Measurements from ENCODE around the gene TMEM163. TPM values are rescaled to one million over a fixed set of nuclear protein-coding genes. Genes with fewer than 3 reads are reported as not detected.

The TMEM163 gene
- total RNA-seq, 1 donor from 2014 or later, result 1.0 TPM

- no peak for DNase-seq (ENCODE audit: low read depth, low spot score)
- Mint-ChIP-seq H3K36me3 (ENCODE audit: low read depth) (no peaks in the 10 kb centered on the region), H3K27ac (ENCODE audit: unreplicated experiment) (no peak overlapping the region), H3K4me3 (no peak overlapping the region), H3K9me3 (no peaks in the 10 kb centered on the region), H3K4me1 (no peaks in the 10 kb centered on the region), H3K27me3 (ENCODE audit: low read depth) (peaks cover 3% of the 10 kb centered on the region)
- no peak for TF ChIP-seq CTCF (conservative IDR thresholded peaks at IDR 0.05)
These were observed 21.1 kb upstream of the TMEM163 start for GRCh38 chr2:134739879-134740301.

GRCh38 chr2:134739236-134739878 is 20.6 kb upstream of the TMEM163 start:
- Mint-ChIP-seq H3K36me3 (ENCODE audit: low read depth) (no peaks in the 10 kb centered on the region), H3K27ac (ENCODE audit: unreplicated experiment) (no peak overlapping the region), H3K4me1 (no peaks in the 10 kb centered on the region), H3K4me3 (no peak overlapping the region), H3K9me3 (peaks cover 4% of the 10 kb centered on the region), H3K27me3 (ENCODE audit: low read depth) (peaks cover 3% of the 10 kb centered on the region)
- DNase-seq (ENCODE audit: low read depth, low spot score), result no peak
- TF ChIP-seq CTCF (conservative IDR thresholded peaks at IDR 0.05), result no peak

GRCh38 chr2:134738141-134738870 is 19.5 kb upstream of the TMEM163 start:
- TF ChIP-seq CTCF (conservative IDR thresholded peaks at IDR 0.05), result no peak
- H3K9me3 Mint-ChIP-seq, result peaks cover 4% of the 10 kb centered on the region
- H3K4me3 Mint-ChIP-seq, result no peak overlapping the region
- H3K4me1 Mint-ChIP-seq, result no peaks in the 10 kb centered on the region
- peaks cover 5% of the 10 kb centered on the region for H3K27me3 Mint-ChIP-seq (ENCODE audit: low read depth)
- H3K36me3 Mint-ChIP-seq (ENCODE audit: low read depth), result no peaks in the 10 kb centered on the region
- no peak for DNase-seq (ENCODE audit: low read depth, low spot score)
- no peak overlapping the region for H3K27ac Mint-ChIP-seq (ENCODE audit: unreplicated experiment)

GRCh38 chr2:134737671-134738070 is 18.9 kb upstream of the TMEM163 start:
- H3K36me3 Mint-ChIP-seq (ENCODE audit: low read depth), result no peaks in the 10 kb centered on the region
- TF ChIP-seq CTCF (conservative IDR thresholded peaks at IDR 0.05), result no peak

GRCh38 chr2:134736167-134736880 is 17.5 kb upstream of the TMEM163 start:
- Mint-ChIP-seq H3K36me3 (ENCODE audit: low read depth) (no peaks in the 10 kb centered on the region), H3K27me3 (ENCODE audit: low read depth) (peaks cover 2% of the 10 kb centered on the region), H3K27ac (ENCODE audit: unreplicated experiment) (no peak overlapping the region), H3K9me3 (peaks cover 10% of the 10 kb centered on the region), H3K4me3 (no peak overlapping the region), H3K4me1 (no peaks in the 10 kb centered on the region)
- no peak for TF ChIP-seq CTCF (conservative IDR thresholded peaks at IDR 0.05)
- no peak for DNase-seq (ENCODE audit: low read depth, low spot score)

More at GRCh38 chr2:134737671-134738070, 18.9 kb upstream of the TMEM163 start:
- H3K27me3 Mint-ChIP-seq (ENCODE audit: low read depth), result peaks cover 2% of the 10 kb centered on the region
- no peak overlapping the region for H3K27ac Mint-ChIP-seq (ENCODE audit: unreplicated experiment)
- peaks cover 4% of the 10 kb centered on the region for H3K9me3 Mint-ChIP-seq
- DNase-seq (ENCODE audit: low read depth, low spot score), result no peak
- no peak overlapping the region for H3K4me3 Mint-ChIP-seq
- no peaks in the 10 kb centered on the region for H3K4me1 Mint-ChIP-seq
